GM12878 (cell line): ENCODE measurements around the gene TRERF1. TPM values are rescaled to one million over a fixed set of nuclear protein-coding genes. Genes with fewer than 3 reads are reported as not detected.

Source experiments
- ATAC-seq: fragments of 200-7000 bp; cut with Tn5 transposase; 3 replicates; pipeline ENCODE4 v1.9.1; 2020; ENCODE audit warnings: mild to moderate bottlenecking, moderate library complexity
- BruUV-seq: library from RNA; stranded (reverse); fragments of 400-500 nt; replicated peaks from 2 replicates; lab custom pipeline; 2021; lab: Mats Ljungman, UMichigan
- CTCF ChIA-PET: fragments of 300-600 bp; sonication (Branson Sonifier 250); formaldehyde crosslinking; extraction: SDS; loops from one replicate; lab custom pipeline; 2021; ENCODE audit warnings: inconsistent platforms; lab: Yijun Ruan, JAX
- POLR2A ChIA-PET: fragments of 350-600 bp; formaldehyde crosslinking; extraction: SDS; loops from one replicate; lab custom pipeline; 2021; ENCODE audit warnings: inconsistent platforms; lab: Charles Lee
- RAD21 ChIA-PET: fragments of 300-600 bp; sonication (Branson Sonifier 250); formaldehyde crosslinking; loops from one replicate; lab custom pipeline; 2023; ENCODE audit warnings: antibody characterized with exemption; ENCODE audit not compliant: unreplicated experiment; lab: Charles Lee
- SMC1A ChIA-PET: fragments of 300-600 bp; sonication (Branson Sonifier 250); formaldehyde crosslinking; loops from one replicate; lab custom pipeline; 2023; ENCODE audit not compliant: unreplicated experiment, uncharacterized antibody; lab: Charles Lee
- DNase-seq: peaks from one replicate; pipeline ENCODE4 v3.0.0-alpha.2; 2011; ENCODE audit warnings: low read depth, low spot score
- FAIRE-seq: peaks from 3 replicates; lab custom pipeline; 2011; peaks lifted over from hg19 to GRCh38; lab: Jason Lieb, UNC
- H2AFZ ChIP-seq: 2 replicates; pipeline ENCODE4 v1.6.0; 2011; ENCODE audit warnings: low read depth, low read length, control low read depth; ENCODE audit not compliant: control insufficient read depth
- H3K27ac ChIP-seq: 2 replicates; pipeline ENCODE4 v1.5.1; 2011; ENCODE audit warnings: control low read depth; ENCODE audit not compliant: control insufficient read depth, insufficient read depth
- H3K27me3 ChIP-seq, 2 experiments: replicated peaks in 1 of 2; 2 replicates each; pipeline versions ENCODE4 v1.6.0 to v1.6.1; 2011; ENCODE audit warnings: low read length in 1 of 2; ENCODE audit not compliant: control insufficient read depth in 2 of 2, insufficient read depth in 2 of 2
- H3K36me3 ChIP-seq, 2 experiments: 2 replicates each; pipeline ENCODE4 v1.5.1; 2011; ENCODE audit warnings: low read length in 1 of 2; ENCODE audit not compliant: control insufficient read depth in 2 of 2, insufficient read depth in 2 of 2
- H3K4me1 ChIP-seq: 2 replicates; pipeline ENCODE4 v1.6.1; 2011; ENCODE audit warnings: mild to moderate bottlenecking, low read length, moderate library complexity, mixed read lengths; ENCODE audit not compliant: control insufficient read depth, insufficient read depth
- H3K4me2 ChIP-seq: 2 replicates; pipeline ENCODE4 v1.6.0; 2011; ENCODE audit warnings: control low read depth; ENCODE audit not compliant: control insufficient read depth, insufficient read depth
- H3K4me3 ChIP-seq: fragments of 200-600 bp; sonication (generic); 2 replicates; pipeline ENCODE4 v1.5.1; 2016
- H3K79me2 ChIP-seq: 2 replicates; pipeline ENCODE4 v1.6.0; 2011; ENCODE audit warnings: low read length; ENCODE audit not compliant: control insufficient read depth, insufficient read depth
- H3K9ac ChIP-seq: 2 replicates; pipeline ENCODE4 v1.8.0; 2011; ENCODE audit warnings: low read length, control low read depth, mixed read lengths; ENCODE audit not compliant: control insufficient read depth, insufficient read depth
- H3K9me3 ChIP-seq: replicated peaks from 3 replicates; pipeline ENCODE4 v1.5.1; 2011; ENCODE audit warnings: mild to moderate bottlenecking, low read length; ENCODE audit not compliant: control insufficient read depth, insufficient read depth
- H4K20me1 ChIP-seq: 2 replicates; pipeline ENCODE4 v1.6.0; 2011; ENCODE audit not compliant: control insufficient read depth, insufficient read depth
- BCL11A ChIP-seq: IDR thresholded peaks from 2 replicates; pipeline ENCODE4 v1.6.1; 2011; ENCODE audit warnings: low read depth, low read length
- BHLHE40 ChIP-seq, 2 experiments: fragments of 450-650 bp in 1 of 2; IDR thresholded peaks; 2 replicates each; pipeline ENCODE4 v1.6.1; 2011 to 2017; ENCODE audit warnings: low read depth in 2 of 2, borderline replicate concordance in 1 of 2, improper control_type of control experiment in 1 of 2, low read length in 1 of 2, mild to moderate bottlenecking in 1 of 2
- CBX3 ChIP-seq: fragments of 200-600 bp; sonication (generic); IDR thresholded peaks from 2 replicates; pipeline ENCODE4 v1.6.1; 2016; ENCODE audit warnings: low read depth, borderline replicate concordance
- CBX5 ChIP-seq: sonication (generic); IDR thresholded peaks from 2 replicates; pipeline ENCODE4 v1.6.1; 2016; ENCODE audit warnings: low read depth, moderate library complexity, mild to moderate bottlenecking, inconsistent platforms
- EZH2 ChIP-seq: IDR thresholded peaks from 2 replicates; pipeline ENCODE4 v1.6.1; 2012; ENCODE audit warnings: low read depth, mild to moderate bottlenecking, control low read depth, inconsistent platforms, low read length, borderline replicate concordance; ENCODE audit not compliant: control insufficient read depth
- IRF3 ChIP-seq: fragments of 450-650 bp; IDR thresholded peaks from 2 replicates; pipeline ENCODE4 v1.6.1; 2014; ENCODE audit warnings: mild to moderate bottlenecking
- KAT2A ChIP-seq: conservative IDR thresholded peaks from 2 replicates; pipeline ENCODE4 v1.6.1; 2011; ENCODE audit warnings: low read depth, low read length; ENCODE audit not compliant: control insufficient read depth
- MEF2A ChIP-seq: IDR thresholded peaks from 2 replicates; pipeline ENCODE4 v1.6.1; 2011; ENCODE audit warnings: low read depth, mild to moderate bottlenecking, low read length, moderate library complexity; ENCODE audit not compliant: insufficient read depth
- SIX5 ChIP-seq: IDR thresholded peaks from 2 replicates; pipeline ENCODE4 v1.6.1; 2011; ENCODE audit warnings: mild to moderate bottlenecking, low read depth, low read length, moderate library complexity; ENCODE audit not compliant: severe bottlenecking
- STAT3 ChIP-seq: IDR thresholded peaks from 2 replicates; pipeline ENCODE4 v1.6.1; 2011; ENCODE audit warnings: low read depth, low read length, improper control_type of control experiment
- USF1 ChIP-seq: IDR thresholded peaks from 2 replicates; pipeline ENCODE4 v1.6.1; 2011; ENCODE audit warnings: borderline replicate concordance, low read depth, mild to moderate bottlenecking, moderate library complexity, mixed read lengths, low read length; ENCODE audit not compliant: insufficient read depth; ENCODE audit errors: extremely low read length
- ZNF24 ChIP-seq: fragments of 450-650 bp; IDR thresholded peaks from 2 replicates; pipeline ENCODE4 v1.6.1; 2017; ENCODE audit warnings: antibody characterized with exemption, mild to moderate bottlenecking
- ZZZ3 ChIP-seq: IDR thresholded peaks from 2 replicates; pipeline ENCODE4 v1.6.1; 2011; ENCODE audit warnings: low read depth; ENCODE audit not compliant: control insufficient read depth, insufficient read length
- WGBS: methylation state at CpG from one replicate; pipeline ENCODE4 v1.1.6; 2016; ENCODE audit warnings: low lambda C conversion rate; ENCODE audit not compliant: insufficient replicate concordance, insufficient coverage; ENCODE audit errors: missing lambda C conversion rate; 5-methylcytosine and 5-hydroxymethylcytosine counted together
- in situ Hi-C: fragments of 300-500 bp; cut with MboI; formaldehyde crosslinking; loops from 9 replicates; pipeline ENCODE4 v1.14.3; 2018; ENCODE audit warnings: mixed read lengths
- intact Hi-C: fragments of 100-400 bp; cut with micrococcal nuclease; formaldehyde crosslinking; loops from one replicate; pipeline ENCODE4 v1.14.2; 2022; ENCODE audit not compliant: unreplicated experiment
- polyA plus RNA-seq, 11 experiments: library from polyadenylated mRNA; depleted of rRNA in 4 of 11; unstranded in 6 of 11; stranded (reverse) in 5 of 11; fragments of >200 nt; fragmentation: Nextera tagmentation in 4 of 11; fragmentation: Illumina TruSeq in 1 of 11; extraction: Ambion mirVana in 4 of 11; extraction: Trizol in 1 of 11; gene quantifications; 1 replicate in 1 of 11; 2 replicates in 10 of 11; pipeline versions ENCODE4 v1.2.1 to v1.2.3, GENCODE V29; 2011 to 2016; ENCODE audit warnings: inconsistent platforms in 2 of 11, missing spikeins in 2 of 11, low read depth in 1 of 11
- total RNA-seq, 4 experiments: library from RNA; depleted of rRNA in 3 of 4; stranded (reverse); fragments of >200 nt in 3 of 4; fragmentation: Illumina TruSeq in 1 of 4; extraction: Trizol in 1 of 4; gene quantifications; 2 replicates each; pipeline versions ENCODE4 v1.2.1 to v1.2.3, GENCODE V29; 2013 to 2021
- TF ChIP-seq, protein P1 (sequence below): fragments of 450-650 bp; IDR thresholded peaks from 2 replicates; pipeline ENCODE4 v1.6.1; 2016; ENCODE audit warnings: mild to moderate bottlenecking

Gene TRERF1
- total and polyA plus RNA-seq, 10 of the 15 experiments (the other 5 are each of a cell fraction or from before 2014, with no cell fraction given), result 2.2 to 19.4 (median 7.2) TPM

DNA sequence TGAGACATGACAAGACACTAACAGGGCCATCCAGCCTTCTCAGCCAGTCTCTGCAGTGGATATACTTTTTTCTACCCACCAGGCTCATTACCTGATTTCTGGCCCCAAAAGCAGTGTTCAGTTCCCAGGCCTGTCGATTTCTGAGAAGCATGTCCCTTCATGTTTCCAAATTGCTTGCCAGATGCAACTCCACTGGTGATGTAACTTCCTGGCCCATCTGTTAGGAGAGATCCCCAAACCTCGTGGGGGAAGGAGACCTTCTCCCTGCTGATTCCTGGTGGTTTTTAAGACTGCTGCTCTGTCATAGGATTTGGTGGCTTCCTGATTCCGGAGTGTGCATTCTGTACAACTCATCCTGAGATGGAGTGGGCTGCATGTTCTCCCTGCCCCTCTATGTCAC is 202.4 kb downstream of the TRERF1 start:
- no peak for TF ChIP-seq SIX5
- TF ChIP-seq USF1, result no peak
- no peak for TF ChIP-seq BHLHE40 (IDR thresholded peaks at IDR 0.05; ENCODE audit: borderline replicate concordance in 1 of 2, low read depth in 2 of 2, low read length in 1 of 2)
- TF ChIP-seq BCL11A, result no peak
- TF ChIP-seq ZZZ3, result no peak
- TF ChIP-seq KAT2A, result no peak
- TF ChIP-seq, protein P1, sequence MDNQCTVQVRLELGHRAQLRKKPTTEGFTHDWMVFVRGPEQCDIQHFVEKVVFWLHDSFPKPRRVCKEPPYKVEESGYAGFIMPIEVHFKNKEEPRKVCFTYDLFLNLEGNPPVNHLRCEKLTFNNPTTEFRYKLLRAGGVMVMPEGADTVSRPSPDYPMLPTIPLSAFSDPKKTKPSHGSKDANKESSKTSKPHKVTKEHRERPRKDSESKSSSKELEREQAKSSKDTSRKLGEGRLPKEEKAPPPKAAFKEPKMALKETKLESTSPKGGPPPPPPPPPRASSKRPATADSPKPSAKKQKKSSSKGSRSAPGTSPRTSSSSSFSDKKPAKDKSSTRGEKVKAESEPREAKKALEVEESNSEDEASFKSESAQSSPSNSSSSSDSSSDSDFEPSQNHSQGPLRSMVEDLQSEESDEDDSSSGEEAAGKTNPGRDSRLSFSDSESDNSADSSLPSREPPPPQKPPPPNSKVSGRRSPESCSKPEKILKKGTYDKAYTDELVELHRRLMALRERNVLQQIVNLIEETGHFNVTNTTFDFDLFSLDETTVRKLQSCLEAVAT, result no peak
- no peak for TF ChIP-seq CBX5
- no peak for TF ChIP-seq IRF3
- no peak for TF ChIP-seq CBX3
- no peak for TF ChIP-seq STAT3
- TF ChIP-seq EZH2, result no peak
- no peak for TF ChIP-seq ZNF24
- TF ChIP-seq MEF2A, result no peak
- CTCF ChIA-PET, result interaction anchor here (1.6 kb wide), 1 partner anchor 299 kb away, joined by 5 read pairs; no protein-coding TSS in a partner anchor
- Histone ChIP-seq H3K27me3 (no peaks in the 10 kb centered on the region), H3K4me2 (no peak overlapping the region), H3K4me3 (no peak overlapping the region), H3K9me3 (no peaks in the 10 kb centered on the region), H3K36me3 (no peaks in the 10 kb centered on the region), H3K9ac (no peak overlapping the region), H3K27ac (no peak overlapping the region), H2AFZ (no peak overlapping the region), H3K4me1 (no peaks in the 10 kb centered on the region), H3K79me2 (no peaks in the 10 kb centered on the region), H4K20me1 (no peaks in the 10 kb centered on the region)
- RAD21 ChIA-PET, result interaction anchor here (0.7 kb wide), 1 partner anchor 11 kb away, joined by 3 read pairs; no protein-coding TSS in a partner anchor
- in situ Hi-C loops (no loop called here), intact Hi-C loops (no loop called here)
- BruUV-seq, result no TSS peak
- SMC1A ChIA-PET, result no interaction called here
- POLR2A ChIA-PET, result no interaction called here
- DNase-seq, result no peak
- FAIRE-seq, result no peak
- WGBS, result 98% methylated on average over 3 of the region's 3 CpGs
- ATAC-seq, result no peak
